Measurements from ENCODE around the gene AMZ2.

DNA sequence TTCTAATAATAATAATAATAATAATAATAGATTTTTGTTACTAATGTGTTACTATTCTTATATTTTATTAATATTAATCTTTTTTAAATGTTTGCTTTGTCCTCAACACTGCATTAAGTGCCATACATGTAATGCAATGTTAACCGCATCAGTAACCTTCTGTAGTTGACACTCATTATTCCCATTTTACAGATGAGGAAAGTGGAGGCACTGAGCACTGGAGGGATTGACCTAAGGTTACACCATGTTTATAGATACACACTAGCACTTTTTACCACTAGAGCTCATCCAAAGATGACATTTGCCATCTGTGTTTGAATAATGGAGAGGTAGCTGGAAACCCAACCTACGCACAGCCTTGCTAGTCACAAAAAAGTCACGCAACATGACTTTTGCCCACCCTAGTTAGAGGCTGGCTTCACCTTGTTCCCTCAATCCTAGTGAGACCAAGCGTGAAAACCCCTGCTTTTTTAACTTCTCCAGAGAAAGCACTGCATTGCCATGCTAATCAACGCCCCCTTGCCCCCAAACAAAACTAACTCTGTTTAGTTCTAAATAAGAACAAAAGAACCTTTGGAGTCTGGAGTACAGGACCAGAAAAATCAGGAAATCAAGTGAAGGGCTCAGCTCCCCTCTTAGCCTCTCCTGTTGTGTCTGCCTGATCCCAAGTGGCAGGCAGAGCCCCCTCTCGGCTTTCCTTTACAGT, 45.8 kb downstream of the AMZ2 start:
- TF ChIP-seq, protein P1, sequence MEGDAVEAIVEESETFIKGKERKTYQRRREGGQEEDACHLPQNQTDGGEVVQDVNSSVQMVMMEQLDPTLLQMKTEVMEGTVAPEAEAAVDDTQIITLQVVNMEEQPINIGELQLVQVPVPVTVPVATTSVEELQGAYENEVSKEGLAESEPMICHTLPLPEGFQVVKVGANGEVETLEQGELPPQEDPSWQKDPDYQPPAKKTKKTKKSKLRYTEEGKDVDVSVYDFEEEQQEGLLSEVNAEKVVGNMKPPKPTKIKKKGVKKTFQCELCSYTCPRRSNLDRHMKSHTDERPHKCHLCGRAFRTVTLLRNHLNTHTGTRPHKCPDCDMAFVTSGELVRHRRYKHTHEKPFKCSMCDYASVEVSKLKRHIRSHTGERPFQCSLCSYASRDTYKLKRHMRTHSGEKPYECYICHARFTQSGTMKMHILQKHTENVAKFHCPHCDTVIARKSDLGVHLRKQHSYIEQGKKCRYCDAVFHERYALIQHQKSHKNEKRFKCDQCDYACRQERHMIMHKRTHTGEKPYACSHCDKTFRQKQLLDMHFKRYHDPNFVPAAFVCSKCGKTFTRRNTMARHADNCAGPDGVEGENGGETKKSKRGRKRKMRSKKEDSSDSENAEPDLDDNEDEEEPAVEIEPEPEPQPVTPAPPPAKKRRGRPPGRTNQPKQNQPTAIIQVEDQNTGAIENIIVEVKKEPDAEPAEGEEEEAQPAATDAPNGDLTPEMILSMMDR (IDR thresholded peaks at IDR 0.05): no peak
- TF ChIP-seq POLR2A (IDR thresholded peaks at IDR 0.05) (no peak), EP300 (IDR thresholded peaks at IDR 0.05) (no peak)
